ENCODE measurements around the gene IFI35.

DNA sequence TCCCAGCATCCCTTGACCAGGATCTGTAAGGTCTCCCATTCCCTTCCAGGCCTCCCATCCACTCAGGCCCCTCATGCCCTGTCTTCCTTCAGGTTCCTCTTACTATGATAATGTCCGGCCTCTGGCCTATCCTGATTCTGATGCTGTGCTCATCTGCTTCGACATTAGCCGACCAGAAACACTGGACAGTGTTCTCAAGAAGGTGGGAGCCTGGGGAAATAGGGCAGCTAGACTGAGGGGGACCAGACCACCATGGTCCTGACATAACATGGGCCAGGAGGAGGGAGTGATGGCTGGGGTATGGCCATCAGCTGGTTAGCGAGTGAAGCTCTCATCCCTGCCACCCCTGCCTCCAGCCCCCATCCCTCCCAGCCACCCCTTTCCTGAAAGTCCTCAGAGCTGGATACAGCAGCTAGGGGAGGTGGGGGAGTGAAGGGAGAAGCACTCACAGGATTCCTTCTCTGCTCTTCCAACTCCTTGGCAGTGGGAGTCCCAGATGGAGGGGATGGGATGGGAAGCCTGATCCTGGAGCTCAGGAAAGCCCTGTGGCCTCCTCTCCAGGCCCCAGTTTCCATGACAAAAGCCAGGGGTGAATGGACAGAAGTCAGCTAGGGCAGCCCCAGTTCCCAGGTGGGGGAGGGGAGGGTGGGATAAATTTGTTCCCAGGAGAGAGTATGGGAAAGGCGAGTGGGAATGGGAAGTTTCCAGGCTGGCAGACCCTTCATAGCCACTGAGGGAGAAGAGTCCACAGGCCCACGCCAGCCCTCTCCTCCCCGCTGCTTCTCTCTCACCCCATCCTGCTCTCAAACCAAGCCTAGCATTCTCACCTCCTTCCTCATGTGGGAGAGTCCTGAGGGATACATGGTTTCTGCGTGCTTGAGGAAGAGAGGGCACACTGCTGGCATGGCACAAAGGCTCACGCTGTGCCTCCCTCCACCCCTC is 20.8 kb downstream of the IFI35 start:
- TF ChIP-seq, protein P1, sequence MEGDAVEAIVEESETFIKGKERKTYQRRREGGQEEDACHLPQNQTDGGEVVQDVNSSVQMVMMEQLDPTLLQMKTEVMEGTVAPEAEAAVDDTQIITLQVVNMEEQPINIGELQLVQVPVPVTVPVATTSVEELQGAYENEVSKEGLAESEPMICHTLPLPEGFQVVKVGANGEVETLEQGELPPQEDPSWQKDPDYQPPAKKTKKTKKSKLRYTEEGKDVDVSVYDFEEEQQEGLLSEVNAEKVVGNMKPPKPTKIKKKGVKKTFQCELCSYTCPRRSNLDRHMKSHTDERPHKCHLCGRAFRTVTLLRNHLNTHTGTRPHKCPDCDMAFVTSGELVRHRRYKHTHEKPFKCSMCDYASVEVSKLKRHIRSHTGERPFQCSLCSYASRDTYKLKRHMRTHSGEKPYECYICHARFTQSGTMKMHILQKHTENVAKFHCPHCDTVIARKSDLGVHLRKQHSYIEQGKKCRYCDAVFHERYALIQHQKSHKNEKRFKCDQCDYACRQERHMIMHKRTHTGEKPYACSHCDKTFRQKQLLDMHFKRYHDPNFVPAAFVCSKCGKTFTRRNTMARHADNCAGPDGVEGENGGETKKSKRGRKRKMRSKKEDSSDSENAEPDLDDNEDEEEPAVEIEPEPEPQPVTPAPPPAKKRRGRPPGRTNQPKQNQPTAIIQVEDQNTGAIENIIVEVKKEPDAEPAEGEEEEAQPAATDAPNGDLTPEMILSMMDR (IDR thresholded peaks at IDR 0.05 in 4 of 5, conservative IDR thresholded peaks at IDR 0.05 in 1 of 5) = no peak
- TF ChIP-seq POLR2A (IDR thresholded peaks at IDR 0.05) = no peak
